Gastroesophageal sphincter (tissue), 4 donors: ENCODE data around the gene CREBL2. TPM values are rescaled to one million over a fixed set of nuclear protein-coding genes. Genes with fewer than 3 reads are reported as not detected.
"Not testable (repeated sequence)": the region's sequence is repeated elsewhere in the genome, so short reads cannot be mapped to it uniquely, and the experiment has no call there.

Source experiments
- ATAC-seq: fragments of 150-250 bp; one replicate; pipeline ENCODE4 v1.9.1; 2016; ENCODE audit warnings: mild to moderate bottlenecking, moderate library complexity
- H3K27ac ChIP-seq, 4 donors: fragments of 200-600 bp; sonication (generic) in 3 of 4; 1 replicate in 3 of 4; 2 replicates in 1 of 4; pipeline ENCODE4 v1.5.1; 2016 to 2019
- H3K27me3 ChIP-seq: fragments of 200-600 bp; sonication (generic); one replicate; pipeline ENCODE4 v1.5.1; 2019
- H3K36me3 ChIP-seq, 2 donors: fragments of 200-600 bp; sonication (generic); one replicate each; pipeline ENCODE4 v1.5.1; 2019; ENCODE audit warnings: control low read depth in 1 of 2
- H3K4me1 ChIP-seq, 3 donors: fragments of 200-600 bp; sonication (generic); 1 replicate in 2 of 3; 2 replicates in 1 of 3; pipeline ENCODE4 v1.5.1; 2016 to 2019; ENCODE audit warnings: control low read depth in 2 of 3
- H3K4me3 ChIP-seq, 2 donors: fragments of 200-600 bp; sonication (generic); one replicate each; pipeline ENCODE4 v1.5.1; 2019; ENCODE audit warnings: mild to moderate bottlenecking in 1 of 2, moderate library complexity in 1 of 2
- H3K9me3 ChIP-seq, 3 donors: fragments of 200-600 bp; sonication (generic); one replicate each; pipeline ENCODE4 v1.5.1; 2017 to 2019; ENCODE audit warnings: control low read depth in 2 of 3
- CTCF ChIP-seq, 4 experiments: fragments of 200-600 bp in 2 of 4; fragments of 450-650 bp in 2 of 4; sonication (generic) in 1 of 4; IDR thresholded peaks; one replicate each; pipeline ENCODE4 v1.5.1; 2017 to 2019; ENCODE audit warnings: antibody characterized with exemption in 4 of 4, mild to moderate bottlenecking in 2 of 4, moderate library complexity in 2 of 4
- EP300 ChIP-seq: sonication (generic); formaldehyde crosslinking; IDR thresholded peaks from one replicate; pipeline ENCODE4 v1.6.1; 2017; ENCODE audit warnings: antibody characterized with exemption, mild to moderate bottlenecking
- POLR2A ChIP-seq, 2 donors: fragments of 450-650 bp; IDR thresholded peaks; one replicate each; pipeline ENCODE4 v1.6.1; 2017; ENCODE audit warnings: antibody characterized with exemption in 2 of 2, mild to moderate bottlenecking in 2 of 2, moderate library complexity in 1 of 2
- POLR2AphosphoS5 ChIP-seq: sonication (generic); formaldehyde crosslinking; IDR thresholded peaks from one replicate; pipeline ENCODE4 v1.6.1; 2017; ENCODE audit warnings: antibody characterized with exemption
- WGBS, 2 donors: methylation state at CpG; one replicate each; pipeline ENCODE4 v1.1.5; 2018; ENCODE audit warnings: low coverage in 1 of 2; 5-methylcytosine and 5-hydroxymethylcytosine counted together
- total RNA-seq, 4 donors: library from RNA; depleted of rRNA; stranded (reverse); fragments of >200 nt; gene quantifications; one replicate each; pipeline ENCODE4 v1.1.0, GENCODE V29; 2016

Gene CREBL2
- total RNA-seq, 4 donors from 2014 or later, result 46.3 to 66.6 (median 59.8) TPM

DNA sequence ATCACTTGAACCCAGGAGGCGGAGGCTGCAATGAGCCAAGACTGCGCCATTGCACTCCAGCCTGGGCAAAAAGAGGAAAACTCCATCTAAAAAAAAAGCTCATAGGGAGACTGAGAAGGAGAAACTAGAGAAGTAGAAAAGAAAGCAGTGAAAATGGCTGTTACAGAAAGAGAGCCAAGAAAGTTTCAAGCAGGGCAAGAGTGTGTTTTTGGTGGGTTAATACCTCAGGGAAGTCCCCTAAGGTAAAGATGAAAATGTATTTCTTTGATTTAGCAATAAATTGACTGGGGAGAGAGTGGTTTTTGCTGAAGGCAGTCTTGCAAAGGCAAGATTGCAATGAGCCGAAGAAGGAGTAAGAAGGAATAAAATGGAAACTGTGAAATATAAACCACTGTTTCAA, 39.0 kb upstream of the CREBL2 start:
- no peaks in the 10 kb centered on the region for H3K27me3 ChIP-seq
- no peaks in the 10 kb centered on the region for H3K9me3 ChIP-seq
- 17 to 39% methylated on average over 1 of the region's 3 CpGs for WGBS, 2 donors
- no peaks in the 10 kb centered on the region for H3K36me3 ChIP-seq
- TF ChIP-seq POLR2A (IDR thresholded peaks at IDR 0.05) (no peak), EP300 (no peak), POLR2AphosphoS5 (no peak)
- H3K4me1 ChIP-seq, result peaks cover 0 to 6% (median 0%) of the 10 kb centered on the region in 3 donors
- H3K27ac ChIP-seq, result peak overlapping the region; percentile 40 to 73 (median 57)
- ATAC-seq, result no peak
- H3K4me3 ChIP-seq, result peak overlapping the region in 1 of 2 donors; percentile 10

DNA sequence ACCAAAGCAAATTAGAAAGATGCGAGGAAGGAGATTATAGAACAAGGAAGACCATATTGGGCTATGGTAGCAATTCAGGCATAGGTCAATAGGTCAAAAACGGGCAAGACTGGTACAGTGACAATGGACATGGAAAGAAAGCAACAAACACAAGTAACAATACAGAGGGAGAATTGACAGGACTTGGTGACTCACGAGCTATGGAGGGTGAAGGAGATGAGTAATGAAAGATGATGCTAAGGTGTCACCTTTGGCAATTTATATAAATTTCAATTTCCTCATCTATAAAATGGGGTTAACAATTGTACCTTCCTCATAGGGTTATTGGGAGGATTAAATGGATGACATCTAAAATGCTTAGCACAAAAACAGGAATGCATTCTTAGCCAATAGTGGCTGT, 33.9 kb upstream of the CREBL2 start:
- Histone ChIP-seq H3K27ac (no peak overlapping the region), H3K4me1 (peaks cover 0 to under 1% (median 0%) of the 10 kb centered on the region in 3 donors), H3K36me3 (no peaks in the 10 kb centered on the region), H3K4me3 (no peak overlapping the region), H3K27me3 (no peaks in the 10 kb centered on the region), H3K9me3 (no peaks in the 10 kb centered on the region)
- no peak for TF ChIP-seq CTCF (IDR thresholded peaks at IDR 0.05)
- no peak for TF ChIP-seq EP300
- TF ChIP-seq POLR2AphosphoS5, result no peak
- TF ChIP-seq POLR2A (IDR thresholded peaks at IDR 0.05), result no peak
- no peak for ATAC-seq
- WGBS, 2 donors, result 85% methylated on average over 3 of the region's 3 CpGs; no CpG with 5 or more reads in 1 of the 2 donors

DNA sequence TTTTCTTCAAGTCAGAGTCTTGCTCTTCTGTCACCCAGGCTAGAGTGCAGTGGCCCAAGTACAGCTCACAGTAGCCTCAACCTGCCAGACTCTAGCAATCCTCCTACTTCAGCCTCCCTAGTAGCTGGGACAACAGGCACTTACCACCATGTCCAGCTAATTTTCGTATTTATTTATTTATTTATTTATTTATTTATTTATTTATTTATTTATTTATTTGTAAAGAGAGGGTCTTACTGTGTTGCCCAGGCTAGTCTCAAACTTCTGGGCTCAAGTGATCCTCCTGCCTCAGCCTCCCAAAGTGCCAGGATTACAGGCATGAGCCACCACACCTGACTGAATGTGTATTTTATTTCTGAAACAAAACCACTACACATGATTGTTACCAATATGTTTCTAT, 31.0 kb upstream of the CREBL2 start:
- not testable (repeated sequence) for ATAC-seq, H3K4me1 ChIP-seq, H3K9me3 ChIP-seq, H3K4me3 ChIP-seq, H3K27me3 ChIP-seq, H3K27ac ChIP-seq, H3K36me3 ChIP-seq
- WGBS, 2 donors, result 86 to 94% methylated on average over 1 of the region's 1 CpG

DNA sequence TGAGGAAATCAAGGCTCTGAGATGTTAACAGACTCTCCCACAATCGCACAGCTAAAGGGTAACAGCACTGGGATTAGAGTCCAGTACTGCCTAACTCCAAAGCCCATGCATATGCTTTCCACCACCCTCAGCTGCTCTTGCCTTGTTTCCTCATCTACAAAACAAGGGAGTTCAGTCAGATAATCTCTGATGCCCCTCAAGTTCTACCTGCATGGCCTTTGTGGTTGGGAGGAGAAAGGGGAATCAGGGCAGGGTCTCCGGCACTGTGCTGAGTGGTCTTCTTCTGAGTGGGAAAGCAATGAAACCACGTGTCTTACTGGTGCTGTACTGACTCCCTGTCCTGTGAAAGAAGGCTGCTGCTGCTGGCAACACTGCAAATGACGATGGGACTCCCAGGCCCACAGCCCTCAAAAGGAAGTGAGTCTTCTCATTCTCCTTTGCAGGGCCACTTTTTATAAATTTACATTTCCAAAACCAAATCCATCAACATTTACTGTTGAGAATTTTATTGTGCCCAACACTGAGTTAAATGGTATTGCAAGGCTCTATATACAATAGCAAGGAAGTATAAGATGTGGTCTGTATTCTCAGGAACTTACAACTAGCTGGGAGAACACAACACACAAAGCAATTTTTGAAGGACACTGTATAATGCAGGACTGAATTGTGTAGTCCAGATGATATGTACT, 29.3 kb upstream of the CREBL2 start:
- H3K36me3 ChIP-seq, result no peaks in the 10 kb centered on the region
- no peak overlapping the region for H3K27ac ChIP-seq
- TF ChIP-seq POLR2AphosphoS5 (no peak), CTCF (IDR thresholded peaks at IDR 0.05) (no peak), EP300 (no peak), POLR2A (IDR thresholded peaks at IDR 0.05) (no peak)
- 80 to 90% methylated on average over 2 to 4 of the region's 4 CpGs for WGBS, 2 donors
- H3K4me1 ChIP-seq, result no peaks in the 10 kb centered on the region
- no peak overlapping the region for H3K4me3 ChIP-seq
- ATAC-seq, result no peak
- H3K9me3 ChIP-seq, result no peaks in the 10 kb centered on the region
- H3K27me3 ChIP-seq, result no peaks in the 10 kb centered on the region

GRCh38 chr12:12582895-12583303, 28.8 kb upstream of the CREBL2 start:
- Histone ChIP-seq H3K4me1 (no peaks in the 10 kb centered on the region), H3K36me3 (no peaks in the 10 kb centered on the region), H3K27ac (no peak overlapping the region), H3K4me3 (no peak overlapping the region), H3K9me3 (no peaks in the 10 kb centered on the region), H3K27me3 (no peaks in the 10 kb centered on the region)
- no peak for ATAC-seq
- TF ChIP-seq EP300 (no peak), CTCF (IDR thresholded peaks at IDR 0.05) (no peak), POLR2A (IDR thresholded peaks at IDR 0.05) (no peak), POLR2AphosphoS5 (no peak)
- WGBS, 2 donors, result 76 to 78% methylated on average over 6 of the region's 6 CpGs

- Histone ChIP-seq H3K27ac (no peak overlapping the region), H3K4me1 (no peaks in the 10 kb centered on the region), H3K36me3 (no peaks in the 10 kb centered on the region), H3K9me3 (no peaks in the 10 kb centered on the region), H3K27me3 (no peaks in the 10 kb centered on the region), H3K4me3 (no peak overlapping the region)
- no peak for ATAC-seq
- WGBS, 2 donors, result 39 to 74% methylated on average over 3 to 5 of the region's 5 CpGs
- no peak for TF ChIP-seq CTCF (IDR thresholded peaks at IDR 0.05)
- TF ChIP-seq EP300, result no peak
- TF ChIP-seq POLR2AphosphoS5, result no peak
- TF ChIP-seq POLR2A (IDR thresholded peaks at IDR 0.05), result no peak
Measured at GRCh38 chr12:12583510-12584178, 28.0 kb upstream of the CREBL2 start.
